Measurements from ENCODE around the gene ABHD12.

ABHD12 gene

GRCh38 chr20:25360631-25361286, 29.9 kb downstream of the ABHD12 start:
- in situ Hi-C loops (cut with HindIII; ENCODE audit: low pct_unique_long_range_greater_than_20kb, low sequenced_read_pairs): no loop called here
- DNase-seq (ENCODE audit: low read depth in 1 of 2, low spot score in 1 of 2): no peak
- TF ChIP-seq JUND (IDR thresholded peaks at IDR 0.05; ENCODE audit: low read depth): no peak

GRCh38 chr20:25356271-25356933, 34.2 kb downstream of the ABHD12 start:
- no peak for TF ChIP-seq JUND (IDR thresholded peaks at IDR 0.05; ENCODE audit: low read depth)
- no peak for DNase-seq (ENCODE audit: low read depth in 1 of 2, low spot score in 1 of 2)
- in situ Hi-C loops (cut with HindIII; ENCODE audit: low pct_unique_long_range_greater_than_20kb, low sequenced_read_pairs): no loop called here

GRCh38 chr20:25355866-25356265, 34.8 kb downstream of the ABHD12 start:
- no peak for TF ChIP-seq JUND (IDR thresholded peaks at IDR 0.05; ENCODE audit: low read depth)
- DNase-seq (ENCODE audit: low read depth in 1 of 2, low spot score in 1 of 2): no peak
- in situ Hi-C loops (cut with HindIII; ENCODE audit: low pct_unique_long_range_greater_than_20kb, low sequenced_read_pairs): no loop called here

GRCh38 chr20:25355011-25355595, 35.5 kb downstream of the ABHD12 start:
- in situ Hi-C loops (cut with HindIII; ENCODE audit: low pct_unique_long_range_greater_than_20kb, low sequenced_read_pairs): no loop called here
- DNase-seq (ENCODE audit: low read depth in 1 of 2, low spot score in 1 of 2): no peak

GRCh38 chr20:25353747-25354705, 36.6 kb downstream of the ABHD12 start:
- peak; percentile 57 for TF ChIP-seq JUND (IDR thresholded peaks at IDR 0.05; ENCODE audit: low read depth)
- in situ Hi-C loops (cut with HindIII; ENCODE audit: low pct_unique_long_range_greater_than_20kb, low sequenced_read_pairs): no loop called here
- peak in 1 of 2 experiments; percentile 93 for DNase-seq (ENCODE audit: low read depth in 1 of 2, low spot score in 1 of 2)

More at GRCh38 chr20:25355011-25355595, 35.5 kb downstream of the ABHD12 start:
- TF ChIP-seq JUND (IDR thresholded peaks at IDR 0.05; ENCODE audit: low read depth): no peak

GRCh38 chr20:25353353-25353746, 37.3 kb downstream of the ABHD12 start:
- no peak for TF ChIP-seq JUND (IDR thresholded peaks at IDR 0.05; ENCODE audit: low read depth)
- DNase-seq (ENCODE audit: low read depth in 1 of 2, low spot score in 1 of 2): no peak
- in situ Hi-C loops (cut with HindIII; ENCODE audit: low pct_unique_long_range_greater_than_20kb, low sequenced_read_pairs): no loop called here

- in situ Hi-C loops (cut with HindIII; ENCODE audit: low pct_unique_long_range_greater_than_20kb, low sequenced_read_pairs): no loop called here
- no peak for TF ChIP-seq JUND (IDR thresholded peaks at IDR 0.05; ENCODE audit: low read depth)
- DNase-seq (ENCODE audit: low read depth in 1 of 2, low spot score in 1 of 2): no peak
These were observed 37.9 kb downstream of the ABHD12 start for GRCh38 chr20:25352746-25353145.

GRCh38 chr20:25351024-25351360, 39.6 kb downstream of the ABHD12 start:
- no peak for TF ChIP-seq JUND (IDR thresholded peaks at IDR 0.05; ENCODE audit: low read depth)
- in situ Hi-C loops (cut with HindIII; ENCODE audit: low pct_unique_long_range_greater_than_20kb, low sequenced_read_pairs): no loop called here
- no peak for DNase-seq (ENCODE audit: low read depth in 1 of 2, low spot score in 1 of 2)

GRCh38 chr20:25346349-25346748, 44.3 kb downstream of the ABHD12 start:
- TF ChIP-seq JUND (IDR thresholded peaks at IDR 0.05; ENCODE audit: low read depth): no peak
- DNase-seq (ENCODE audit: low read depth in 1 of 2, low spot score in 1 of 2): no peak
- in situ Hi-C loops (cut with HindIII; ENCODE audit: low pct_unique_long_range_greater_than_20kb, low sequenced_read_pairs): no loop called here

GRCh38 chr20:25345721-25346120, 44.9 kb downstream of the ABHD12 start:
- in situ Hi-C loops (cut with HindIII; ENCODE audit: low pct_unique_long_range_greater_than_20kb, low sequenced_read_pairs): no loop called here
- no peak for TF ChIP-seq JUND (IDR thresholded peaks at IDR 0.05; ENCODE audit: low read depth)
- DNase-seq (ENCODE audit: low read depth in 1 of 2, low spot score in 1 of 2): no peak

- no peak for DNase-seq (ENCODE audit: low read depth in 1 of 2, low spot score in 1 of 2)
- in situ Hi-C loops (cut with HindIII; ENCODE audit: low pct_unique_long_range_greater_than_20kb, low sequenced_read_pairs): no loop called here
- no peak for TF ChIP-seq JUND (IDR thresholded peaks at IDR 0.05; ENCODE audit: low read depth)
These were observed 46.0 kb downstream of the ABHD12 start for GRCh38 chr20:25344634-25345033.
